Dendritic cell treated with granulocyte-macrophage colony-stimulating factor and Interleukin-4, amounts not matched to agents 40 ng/mL and 50 ng/mL, for 4 days (primary cell): ENCODE measurements around the gene NARS2.
A peak's percentile ranks its signal among the peaks of the same experiment; 100 is the strongest.
"Not testable (repeated sequence)": the region's sequence is repeated elsewhere in the genome, so short reads cannot be mapped to it uniquely, and the experiment has no call there.

Experiments
- H3K27ac Mint-ChIP-seq: one replicate; pipeline ENCODE4 v1.8.0; 2022; ENCODE audit warnings: mild to moderate bottlenecking, mixed read lengths
- H3K27me3 Mint-ChIP-seq: one replicate; pipeline ENCODE4 v1.8.0; 2022; ENCODE audit warnings: mild to moderate bottlenecking, mixed read lengths
- H3K36me3 Mint-ChIP-seq: one replicate; pipeline ENCODE4 v1.8.0; 2022; ENCODE audit warnings: low read depth, mixed read lengths
- H3K4me1 Mint-ChIP-seq: one replicate; pipeline ENCODE4 v1.8.0; 2022; ENCODE audit warnings: low read depth, mixed read lengths
- H3K4me3 Mint-ChIP-seq: one replicate; pipeline ENCODE4 v1.8.0; 2022; ENCODE audit warnings: mild to moderate bottlenecking, moderate library complexity, mixed read lengths
- H3K9me3 Mint-ChIP-seq: one replicate; pipeline ENCODE4 v1.8.0; 2022; ENCODE audit warnings: mixed read lengths
- intact Hi-C: fragments of 100-400 bp; cut with micrococcal nuclease; formaldehyde crosslinking; loops from one replicate; pipeline ENCODE4 v1.15.0; 2022

NARS2 gene

GRCh38 chr11:78514922-78515502 lies 59.7 kb downstream of the NARS2 start:
- Mint-ChIP-seq H3K27ac (no peak overlapping the region), H3K4me1 (no peaks in the 10 kb centered on the region), H3K27me3 (no peaks in the 10 kb centered on the region), H3K4me3 (no peak overlapping the region), H3K36me3 (peaks cover 10% of the 10 kb centered on the region), H3K9me3 (peaks cover 10% of the 10 kb centered on the region)
- intact Hi-C loops: no loop called here

DNA sequence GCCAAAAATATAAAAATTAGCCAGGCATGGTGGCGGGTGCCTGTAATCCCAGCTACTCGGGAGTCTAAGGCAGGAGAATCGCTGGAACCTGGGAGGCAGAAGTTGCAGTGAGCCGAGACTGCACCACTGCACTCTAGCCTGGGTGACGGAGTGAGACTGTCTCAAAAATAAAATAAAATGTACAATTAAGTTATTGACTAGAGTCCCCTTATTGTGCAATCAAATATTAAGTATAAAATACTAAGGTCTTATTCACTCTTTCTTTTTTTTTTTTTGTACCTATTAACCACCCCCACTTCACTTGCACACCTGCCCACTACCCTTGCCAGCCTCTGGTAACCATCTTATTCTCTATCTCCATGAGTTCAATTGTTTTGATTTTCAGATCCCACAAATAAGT lies 61.6 kb downstream of the NARS2 start:
- H3K4me3 Mint-ChIP-seq, intact Hi-C loops, H3K4me1 Mint-ChIP-seq, H3K27me3 Mint-ChIP-seq, H3K27ac Mint-ChIP-seq: not testable (repeated sequence)
- H3K9me3 Mint-ChIP-seq: peaks cover 14% of the 10 kb centered on the region
- H3K36me3 Mint-ChIP-seq: peaks cover 24% of the 10 kb centered on the region

DNA sequence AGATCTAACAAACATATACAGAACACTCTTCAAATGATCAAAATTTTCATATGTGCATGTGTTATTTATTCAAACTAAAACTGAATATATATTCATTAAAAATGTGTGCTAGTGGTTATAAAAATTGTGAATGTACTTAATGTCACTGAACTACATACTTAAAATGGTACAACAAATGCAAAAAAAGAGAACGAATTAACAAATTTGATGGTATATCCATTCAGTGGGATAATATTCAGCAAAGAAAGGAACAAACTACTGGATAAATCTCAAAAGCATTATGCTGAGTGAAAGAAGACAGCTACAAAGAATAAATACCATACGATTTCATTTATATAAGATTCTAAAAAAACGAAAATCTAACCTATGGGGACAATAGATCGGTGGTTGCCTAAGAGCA lies 64.1 kb downstream of the NARS2 start:
- Mint-ChIP-seq H3K9me3 (peaks cover 14% of the 10 kb centered on the region), H3K27me3 (no peaks in the 10 kb centered on the region), H3K4me3 (no peak overlapping the region), H3K36me3 (peaks cover 24% of the 10 kb centered on the region), H3K27ac (no peak overlapping the region), H3K4me1 (no peaks in the 10 kb centered on the region)
- intact Hi-C loops: no loop called here

DNA sequence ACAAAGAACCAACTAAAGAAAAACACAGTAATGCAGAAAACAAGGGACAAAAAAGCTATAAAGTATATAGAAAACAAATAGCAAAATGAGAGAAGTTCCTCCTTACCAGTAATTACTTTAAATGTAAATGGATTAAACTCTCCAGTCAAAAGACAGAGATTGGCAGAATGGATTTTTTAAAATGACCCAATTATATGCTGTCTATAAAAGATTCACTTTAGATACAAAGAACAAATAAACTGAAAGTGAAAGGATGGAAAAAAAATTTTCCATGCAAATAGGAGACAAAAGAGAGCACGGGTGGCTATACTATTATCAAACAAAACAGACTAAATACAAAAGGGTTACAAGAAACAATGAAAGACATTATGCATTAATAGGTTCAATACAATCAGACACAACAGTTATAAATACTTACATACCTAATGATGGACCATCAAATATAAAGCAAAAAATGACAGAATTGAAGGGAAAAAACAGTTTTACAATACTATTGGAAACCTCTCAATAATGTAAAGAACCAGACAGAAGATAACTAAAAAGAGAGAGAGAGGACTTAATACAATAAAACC lies 64.6 kb downstream of the NARS2 start:
- H3K27ac Mint-ChIP-seq: no peak overlapping the region
- no peak overlapping the region for H3K4me3 Mint-ChIP-seq
- intact Hi-C loops: no loop called here
- H3K9me3 Mint-ChIP-seq: peaks cover 14% of the 10 kb centered on the region
- no peaks in the 10 kb centered on the region for H3K27me3 Mint-ChIP-seq
- peaks cover 24% of the 10 kb centered on the region for H3K36me3 Mint-ChIP-seq
- H3K4me1 Mint-ChIP-seq: no peaks in the 10 kb centered on the region

- intact Hi-C loops: no loop called here
- Mint-ChIP-seq H3K27ac (no peak overlapping the region), H3K4me3 (no peak overlapping the region)
Observed at GRCh38 chr11:78504708-78505107, 70.0 kb downstream of the NARS2 start.

DNA sequence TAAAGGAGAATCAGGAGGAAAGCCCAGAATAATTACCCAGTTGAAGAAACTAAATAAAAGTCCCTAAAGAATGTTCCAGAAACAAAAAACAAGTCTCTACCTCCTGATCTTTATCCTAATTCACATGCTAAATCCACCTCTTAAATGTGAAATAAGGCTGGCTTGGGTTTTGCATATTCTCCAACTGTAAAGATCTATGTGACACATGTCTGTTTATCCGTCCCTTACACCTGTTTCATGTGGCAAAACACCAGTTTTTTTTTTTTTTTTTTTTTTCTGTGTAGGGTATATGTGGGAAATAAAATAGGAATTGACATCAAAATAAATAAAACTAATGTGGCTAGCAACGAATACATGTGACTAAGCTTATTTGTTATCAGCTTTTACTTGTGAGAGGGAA lies 70.5 kb downstream of the NARS2 start:
- no peaks in the 10 kb centered on the region for H3K4me1 Mint-ChIP-seq
- no peak overlapping the region for H3K4me3 Mint-ChIP-seq
- peaks cover 6% of the 10 kb centered on the region for H3K36me3 Mint-ChIP-seq
- peak overlapping the region; percentile 12 for H3K27ac Mint-ChIP-seq
- intact Hi-C loops: no loop called here
- no peaks in the 10 kb centered on the region for H3K27me3 Mint-ChIP-seq
- no peaks in the 10 kb centered on the region for H3K9me3 Mint-ChIP-seq

More at GRCh38 chr11:78504708-78505107, 70.0 kb downstream of the NARS2 start:
- no peaks in the 10 kb centered on the region for H3K4me1 Mint-ChIP-seq
- peaks cover 11% of the 10 kb centered on the region for H3K36me3 Mint-ChIP-seq
- H3K9me3 Mint-ChIP-seq: peaks cover under 1% of the 10 kb centered on the region
- H3K27me3 Mint-ChIP-seq: no peaks in the 10 kb centered on the region

DNA sequence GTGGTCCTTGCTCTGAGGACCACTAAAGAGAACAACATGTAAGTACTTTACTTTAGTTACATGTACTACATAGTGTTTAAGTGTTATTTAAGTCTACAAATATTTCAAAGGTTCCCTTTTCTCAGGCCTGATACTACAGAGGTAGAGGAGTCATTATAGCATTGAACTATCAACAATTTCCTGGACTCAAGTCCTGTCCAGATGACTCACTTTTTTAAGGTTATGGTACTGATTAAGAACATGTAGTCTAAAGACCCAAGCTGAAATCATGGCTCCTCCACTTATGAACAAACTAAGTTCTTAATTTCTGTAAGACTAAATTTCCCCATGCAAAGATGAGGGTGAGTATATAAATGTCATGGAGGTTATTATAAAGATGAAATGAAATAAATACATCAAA lies 74.7 kb downstream of the NARS2 start:
- intact Hi-C loops: no loop called here
- Mint-ChIP-seq H3K4me3 (no peak overlapping the region), H3K36me3 (no peaks in the 10 kb centered on the region), H3K27ac (no peak overlapping the region), H3K27me3 (no peaks in the 10 kb centered on the region), H3K9me3 (no peaks in the 10 kb centered on the region), H3K4me1 (peaks cover 25% of the 10 kb centered on the region)

DNA sequence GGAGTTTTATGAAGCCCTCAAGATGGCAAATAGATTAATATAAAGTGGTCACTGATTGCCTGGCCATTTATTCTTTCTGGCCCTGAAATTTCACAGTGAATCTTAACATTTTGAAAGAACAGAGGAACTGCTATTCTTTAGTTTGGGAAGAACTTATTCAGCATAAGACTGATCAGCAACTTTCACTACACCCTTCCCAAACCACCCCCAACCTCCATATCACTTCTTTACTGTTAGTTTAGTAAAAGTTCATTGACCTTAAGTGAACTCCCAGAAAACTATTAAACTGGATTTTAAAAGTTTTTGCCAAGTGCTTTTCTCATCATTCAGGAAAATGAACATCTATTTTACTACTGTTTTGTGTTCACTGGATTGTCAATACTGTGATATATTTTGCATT lies 77.4 kb downstream of the NARS2 start:
- Mint-ChIP-seq H3K9me3 (no peaks in the 10 kb centered on the region), H3K36me3 (no peaks in the 10 kb centered on the region), H3K27me3 (no peaks in the 10 kb centered on the region), H3K4me1 (peaks cover 26% of the 10 kb centered on the region), H3K4me3 (no peak overlapping the region), H3K27ac (peak overlapping the region; percentile 53)
- intact Hi-C loops: no loop called here

DNA sequence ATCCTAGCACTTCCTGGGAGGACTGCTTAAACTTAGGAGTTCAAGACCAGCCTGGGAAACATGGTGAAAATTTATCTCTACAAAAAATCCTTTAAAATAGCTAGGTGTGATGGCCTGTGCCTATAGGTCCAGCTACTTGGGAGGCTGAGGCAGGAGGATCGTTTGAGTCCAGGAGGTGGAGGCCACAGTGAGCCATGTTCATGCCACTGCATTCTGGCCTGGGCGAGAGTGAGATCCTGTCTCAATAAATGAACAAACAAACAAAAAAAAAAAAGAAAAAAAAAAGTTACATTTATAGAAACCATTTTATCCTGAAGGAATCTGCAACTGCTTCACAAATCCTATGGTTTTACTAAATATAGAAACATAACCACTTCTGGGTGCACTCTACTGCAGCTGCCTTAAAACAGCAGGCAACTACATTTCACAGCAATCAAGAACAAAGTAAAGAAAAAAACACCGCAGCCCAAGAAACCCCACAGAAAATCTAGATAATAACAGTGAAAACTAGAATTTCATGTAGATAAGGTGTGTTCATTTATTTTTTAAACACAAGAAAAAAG lies 81.2 kb downstream of the NARS2 start:
- Mint-ChIP-seq H3K9me3 (no peaks in the 10 kb centered on the region), H3K4me1 (peaks cover 25% of the 10 kb centered on the region), H3K27me3 (no peaks in the 10 kb centered on the region), H3K27ac (no peak overlapping the region), H3K4me3 (no peak overlapping the region), H3K36me3 (peaks cover 10% of the 10 kb centered on the region)
- intact Hi-C loops: no loop called here

DNA sequence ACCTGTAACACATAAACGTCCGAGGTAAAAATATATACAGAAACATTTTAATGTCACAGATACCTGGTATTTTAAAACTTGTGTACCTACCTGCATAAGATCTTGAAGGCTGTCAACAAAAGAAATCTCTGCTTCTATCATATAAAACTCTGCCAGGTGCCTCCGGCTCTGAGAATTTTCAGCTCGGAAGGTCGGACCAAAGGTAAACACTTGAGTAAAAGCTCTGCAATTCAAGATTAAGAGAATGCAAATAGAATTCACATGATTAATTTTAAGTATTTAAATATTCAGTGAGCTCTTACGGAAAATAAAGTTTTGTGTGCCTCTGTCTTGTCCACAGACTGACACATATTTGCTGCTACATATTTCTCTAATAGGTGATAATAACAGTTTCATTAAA lies 81.7 kb downstream of the NARS2 start:
- Mint-ChIP-seq H3K4me1 (peaks cover 20% of the 10 kb centered on the region), H3K27ac (no peak overlapping the region), H3K4me3 (no peak overlapping the region), H3K9me3 (no peaks in the 10 kb centered on the region), H3K27me3 (no peaks in the 10 kb centered on the region), H3K36me3 (peaks cover 15% of the 10 kb centered on the region)
- intact Hi-C loops: no loop called here

DNA sequence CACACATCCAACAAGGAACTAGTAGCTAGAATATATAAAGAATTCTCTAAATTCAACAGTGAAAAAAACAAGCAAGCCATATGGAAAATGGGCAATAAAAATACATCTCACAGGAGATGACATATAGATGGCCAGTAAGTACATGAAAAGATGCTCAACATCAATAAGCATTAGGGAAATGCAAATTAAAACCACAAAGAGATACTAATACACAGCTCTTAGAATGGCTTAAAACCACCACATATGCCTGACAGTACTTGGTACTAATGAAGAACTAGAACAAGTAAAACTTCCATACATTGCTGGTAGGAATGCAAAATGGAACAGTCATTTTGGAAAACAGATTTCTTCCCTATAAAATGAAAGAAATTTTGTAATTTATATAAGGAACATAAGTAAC lies 85.5 kb downstream of the NARS2 start:
- Mint-ChIP-seq H3K27me3 (no peaks in the 10 kb centered on the region), H3K27ac (no peak overlapping the region), H3K9me3 (no peaks in the 10 kb centered on the region), H3K4me3 (no peak overlapping the region), H3K4me1 (no peaks in the 10 kb centered on the region), H3K36me3 (peaks cover 32% of the 10 kb centered on the region)
- intact Hi-C loops: no loop called here

DNA sequence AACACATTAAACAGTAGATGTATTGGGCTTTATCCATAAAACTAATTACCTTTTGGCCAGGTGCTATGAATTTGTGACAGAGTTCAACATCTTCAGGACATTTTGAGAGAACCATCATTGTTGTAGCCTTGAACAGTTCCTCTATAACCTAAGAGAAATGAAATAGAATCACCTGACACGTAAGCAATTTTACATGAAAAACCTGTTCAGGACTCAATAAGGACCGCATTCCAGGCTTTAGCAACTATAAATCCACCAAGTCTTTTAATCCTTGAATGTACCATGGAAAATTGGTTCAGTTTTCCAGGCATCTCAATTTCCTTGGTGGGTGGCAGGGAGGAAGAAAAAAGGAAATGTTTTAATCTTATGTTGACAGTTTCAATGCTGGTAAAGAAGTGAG lies 96.1 kb downstream of the NARS2 start:
- Mint-ChIP-seq H3K9me3 (no peaks in the 10 kb centered on the region), H3K4me3 (no peak overlapping the region), H3K27me3 (no peaks in the 10 kb centered on the region), H3K27ac (no peak overlapping the region), H3K4me1 (no peaks in the 10 kb centered on the region), H3K36me3 (peaks cover 13% of the 10 kb centered on the region)
- intact Hi-C loops: no loop called here

- no peaks in the 10 kb centered on the region for H3K4me1 Mint-ChIP-seq
- intact Hi-C loops: no loop called here
- no peak overlapping the region for H3K4me3 Mint-ChIP-seq
- H3K9me3 Mint-ChIP-seq: no peaks in the 10 kb centered on the region
- H3K27me3 Mint-ChIP-seq: no peaks in the 10 kb centered on the region
- no peak overlapping the region for H3K27ac Mint-ChIP-seq
- H3K36me3 Mint-ChIP-seq: peaks cover 17% of the 10 kb centered on the region
Observed at GRCh38 chr11:78476066-78476465, 98.6 kb downstream of the NARS2 start.

DNA sequence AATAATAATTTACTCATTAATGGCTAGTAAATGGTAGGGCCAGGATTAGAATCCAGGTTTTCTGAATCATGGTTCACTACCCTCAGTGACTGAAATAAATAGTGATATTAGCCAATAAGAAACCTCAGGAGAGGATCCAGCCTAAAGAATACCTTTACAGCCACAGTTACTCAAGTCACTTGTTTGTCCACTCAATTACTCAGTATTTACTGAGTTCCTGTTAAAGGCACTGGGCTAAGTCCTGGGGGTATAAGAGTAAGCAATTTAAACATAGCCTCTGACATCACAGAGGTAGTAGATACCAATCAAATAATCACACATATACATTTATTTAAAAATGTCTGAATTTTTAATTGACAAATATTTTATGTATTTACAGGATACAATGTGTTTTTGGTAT lies 100.2 kb downstream of the NARS2 start:
- Mint-ChIP-seq H3K27ac (no peak overlapping the region), H3K27me3 (no peaks in the 10 kb centered on the region), H3K4me3 (no peak overlapping the region), H3K9me3 (no peaks in the 10 kb centered on the region), H3K36me3 (peaks cover 17% of the 10 kb centered on the region), H3K4me1 (peaks cover 6% of the 10 kb centered on the region)
- intact Hi-C loops: no loop called here

DNA sequence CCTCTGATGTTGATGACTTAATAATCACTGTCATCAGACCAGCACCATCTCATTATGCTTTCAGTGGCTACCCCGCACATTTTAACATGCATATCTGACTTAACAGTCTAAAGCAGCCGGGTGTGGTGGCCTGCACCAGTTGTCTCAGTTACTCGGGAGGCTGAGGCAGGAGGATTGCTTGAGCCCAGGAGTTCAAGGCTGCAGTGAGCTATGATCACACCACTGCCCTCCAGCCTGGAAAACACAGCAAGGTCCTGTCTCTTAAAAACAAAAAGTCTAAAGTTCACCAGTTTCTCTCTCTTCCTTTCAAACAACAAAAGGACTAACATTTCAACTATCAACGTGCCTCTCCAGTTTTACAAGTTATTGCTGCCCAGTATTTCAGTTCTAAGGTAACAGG lies 101.8 kb downstream of the NARS2 start:
- Mint-ChIP-seq H3K4me1 (peaks cover 8% of the 10 kb centered on the region), H3K27ac (no peak overlapping the region), H3K9me3 (no peaks in the 10 kb centered on the region), H3K36me3 (peaks cover 17% of the 10 kb centered on the region), H3K4me3 (no peak overlapping the region), H3K27me3 (no peaks in the 10 kb centered on the region)
- intact Hi-C loops: no loop called here
